ENCODE results near the gene TMPRSS3. TPM values are rescaled to one million over a fixed set of nuclear protein-coding genes. Genes with fewer than 3 reads are reported as not detected.
A peak's percentile ranks its signal among the peaks of the same experiment; 100 is the strongest.
"Not testable (repeated sequence)": the region's sequence is repeated elsewhere in the genome, so short reads cannot be mapped to it uniquely, and the experiment has no call there.

The TMPRSS3 gene
- total RNA-seq, 1 donor from 2014 or later: not detected

DNA sequence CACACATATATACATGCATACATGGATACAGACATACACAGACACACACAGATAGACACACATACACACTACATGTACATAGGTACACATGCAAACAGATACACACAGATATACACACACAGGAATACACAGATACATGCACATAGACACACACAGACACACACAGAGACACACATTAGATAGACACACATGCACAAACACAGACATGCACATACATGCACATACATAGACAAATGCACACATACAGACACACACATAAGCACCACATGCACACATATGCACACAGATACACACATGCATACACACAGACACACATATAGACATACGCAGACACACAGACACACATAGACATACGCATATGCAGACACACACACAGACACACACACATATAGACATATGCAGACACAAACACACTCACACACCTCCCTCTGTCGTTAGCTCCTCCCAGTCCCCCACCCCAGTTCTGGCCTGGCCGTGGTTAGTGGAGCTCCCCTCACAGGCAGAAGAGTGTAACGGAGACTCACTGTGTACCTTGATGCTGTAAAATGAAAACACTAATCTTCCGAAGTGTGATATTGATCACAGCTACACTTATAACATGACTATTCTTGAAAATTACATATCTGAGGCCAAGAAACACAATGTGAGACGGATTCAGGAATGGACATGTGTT, 15.5 kb upstream of the TMPRSS3 start:
- DNase-seq (ENCODE audit: extremely low read depth, low read depth, low spot score): no peak

DNA sequence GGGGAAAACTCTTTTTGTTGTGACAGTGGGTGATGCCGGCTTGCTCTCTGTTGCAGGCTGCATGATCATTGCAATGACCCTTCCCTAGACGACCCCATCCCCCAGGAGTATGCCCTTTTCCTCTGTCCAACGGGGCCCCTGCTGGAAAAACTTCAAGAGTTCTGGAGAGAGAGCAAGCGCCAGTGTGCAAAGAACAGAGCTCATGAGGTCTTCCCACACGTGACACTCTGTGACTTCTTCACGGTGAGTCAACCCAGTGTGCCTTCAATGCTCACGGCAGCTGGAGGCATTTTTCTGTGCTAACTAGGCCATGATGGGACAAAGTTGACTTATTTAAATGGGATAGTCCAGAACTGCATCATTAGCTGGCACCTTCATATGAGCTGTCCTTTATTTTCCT, 13.5 kb upstream of the TMPRSS3 start:
- no peak for DNase-seq (ENCODE audit: extremely low read depth, low read depth, low spot score)

DNA sequence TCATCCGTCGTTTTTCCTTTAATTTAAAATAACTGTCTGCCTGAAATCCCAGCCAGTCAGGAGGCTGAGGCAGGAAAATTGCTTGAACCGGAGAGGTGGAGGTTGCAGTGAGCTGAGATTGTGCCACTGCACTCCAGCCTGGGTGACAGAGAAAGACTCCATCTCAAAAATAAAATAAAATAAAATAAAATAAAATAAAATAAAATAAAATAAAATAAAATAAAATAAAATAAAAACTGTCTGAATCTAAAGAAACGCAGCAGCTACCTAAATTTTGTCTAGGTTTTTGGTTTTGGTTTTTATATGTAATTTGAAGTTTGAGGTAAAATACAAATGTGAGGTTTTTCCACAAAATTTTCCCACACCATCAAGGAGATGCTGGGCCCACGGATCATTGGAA, 12.9 kb upstream of the TMPRSS3 start:
- DNase-seq (ENCODE audit: extremely low read depth, low read depth, low spot score): not testable (repeated sequence)

DNA sequence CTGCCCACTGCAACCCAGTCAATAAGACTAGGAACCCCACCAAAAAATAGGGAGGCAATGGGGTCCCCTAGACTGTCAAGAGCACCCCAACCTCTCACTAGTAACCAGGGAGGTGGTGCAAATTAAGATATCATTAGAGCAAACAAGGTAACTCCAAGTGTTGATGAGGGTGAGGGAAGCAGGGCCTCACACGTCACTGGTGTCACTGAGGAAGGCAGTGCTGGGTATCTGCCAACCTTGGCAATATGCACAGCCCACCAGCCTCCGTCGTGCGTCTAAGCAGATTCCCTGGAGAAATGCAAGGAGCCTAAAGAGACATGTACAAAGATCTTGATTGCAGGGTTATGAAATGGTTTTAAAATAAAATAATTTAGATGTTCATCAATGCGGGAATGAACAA, 11.6 kb upstream of the TMPRSS3 start:
- DNase-seq (ENCODE audit: extremely low read depth, low read depth, low spot score): no peak

DNA sequence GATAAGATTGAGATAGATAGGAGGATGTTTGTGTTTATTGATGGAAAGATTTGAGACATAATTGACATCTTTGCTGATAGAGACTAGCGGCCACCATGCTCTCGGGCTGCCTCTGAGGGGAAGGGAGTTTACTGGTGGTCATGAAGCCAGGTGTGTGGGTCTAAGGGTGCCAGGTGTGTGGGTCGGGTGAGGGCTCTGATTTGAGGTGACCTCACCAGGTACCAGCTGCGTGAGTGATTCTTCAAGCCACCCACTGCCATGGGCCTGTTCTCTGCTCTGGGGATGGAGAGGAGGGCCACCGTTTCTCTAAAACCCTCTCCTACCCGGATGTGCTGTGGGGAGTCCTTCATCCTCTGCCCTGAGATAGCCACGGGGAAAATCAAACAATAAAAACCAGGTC, 11.0 kb upstream of the TMPRSS3 start:
- DNase-seq (ENCODE audit: extremely low read depth, low read depth, low spot score): no peak

DNA sequence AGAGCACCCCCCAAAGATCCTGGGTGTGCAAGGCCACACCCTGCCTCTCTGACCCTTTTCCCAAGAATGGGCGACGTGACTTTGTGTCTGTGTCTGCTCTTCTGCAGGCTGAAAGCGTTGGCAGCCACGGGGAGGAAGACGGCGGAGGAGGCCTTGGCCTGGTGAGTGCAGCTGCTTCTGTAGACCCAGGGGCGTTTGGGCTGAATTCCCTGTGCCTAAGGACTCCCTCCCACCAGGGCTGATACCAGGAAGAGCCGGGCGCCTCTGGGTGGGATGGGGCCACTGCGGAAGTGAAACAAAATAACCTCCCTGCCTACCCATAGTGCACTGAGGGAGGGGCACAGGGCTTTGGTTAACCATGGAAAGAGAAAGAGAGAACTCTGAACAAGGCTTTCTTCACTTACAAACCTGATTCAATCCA, 10.4 kb upstream of the TMPRSS3 start:
- no peak for DNase-seq (ENCODE audit: extremely low read depth, low read depth, low spot score)

DNA sequence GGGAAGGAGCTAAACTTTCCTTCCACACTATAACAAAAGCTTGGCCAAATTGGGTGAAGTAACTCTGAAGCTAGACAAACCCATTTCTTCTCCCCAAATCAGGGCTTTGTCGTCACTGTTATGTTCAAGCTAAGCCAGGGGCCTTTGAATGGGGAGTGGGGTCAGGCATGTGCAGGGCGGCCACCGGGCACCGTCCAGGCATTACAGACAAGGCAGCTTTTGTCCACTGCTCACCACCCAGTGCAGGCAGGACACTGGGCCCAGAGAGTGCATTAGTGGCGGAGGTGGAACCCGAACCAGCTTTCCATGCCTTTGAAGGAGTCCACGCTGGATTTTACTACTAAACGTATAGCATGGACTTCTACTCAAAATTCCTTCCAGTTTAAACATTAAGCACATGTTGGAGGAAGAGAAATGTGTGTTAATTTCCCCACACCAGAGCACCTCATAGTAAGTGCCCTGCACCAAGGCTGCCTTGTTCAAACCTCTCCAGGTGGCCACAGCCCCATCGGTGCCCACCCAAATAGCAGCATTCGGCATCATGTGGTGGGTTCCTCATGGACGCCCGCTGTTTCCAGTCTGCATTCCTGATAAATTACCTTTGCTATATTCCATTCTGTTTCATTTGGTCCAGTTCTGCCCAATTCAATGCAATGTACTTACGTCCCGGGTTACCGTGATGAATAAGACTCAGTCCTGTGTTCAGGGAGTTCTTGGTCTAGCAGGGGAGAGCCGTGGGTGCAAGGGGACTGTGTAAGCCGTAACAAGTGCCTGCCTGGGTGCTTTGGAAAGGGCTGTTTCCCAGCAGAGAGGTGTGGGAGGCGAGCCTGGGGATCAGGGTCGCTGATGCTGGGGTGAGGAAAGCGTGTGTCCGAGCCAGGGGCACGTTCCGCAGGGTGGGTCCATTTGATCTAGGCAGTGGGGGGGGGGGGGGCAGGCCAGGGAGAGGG, 9.5 kb upstream of the TMPRSS3 start:
- no peak for DNase-seq (ENCODE audit: extremely low read depth, low read depth, low spot score)

DNA sequence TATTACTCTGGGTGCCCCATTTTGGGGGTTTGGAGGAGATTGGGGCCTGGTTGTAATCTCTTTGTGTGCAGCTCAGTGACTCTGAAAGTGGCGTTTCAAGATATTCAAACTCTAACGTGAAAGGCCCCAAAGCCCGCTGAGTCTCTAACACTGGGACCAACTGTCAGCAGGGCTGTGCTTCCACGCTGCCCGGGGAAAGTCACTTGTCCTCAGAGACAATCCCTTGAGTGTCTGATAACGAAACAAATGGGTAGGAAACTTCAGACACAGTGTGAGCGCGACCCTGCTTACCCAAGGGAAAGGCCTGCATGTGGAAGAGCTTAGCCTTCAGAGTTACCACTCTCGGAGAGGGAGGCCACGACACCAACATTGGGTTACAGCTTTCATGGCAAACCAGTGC, 8.7 kb upstream of the TMPRSS3 start:
- no peak for DNase-seq (ENCODE audit: extremely low read depth, low read depth, low spot score)

DNA sequence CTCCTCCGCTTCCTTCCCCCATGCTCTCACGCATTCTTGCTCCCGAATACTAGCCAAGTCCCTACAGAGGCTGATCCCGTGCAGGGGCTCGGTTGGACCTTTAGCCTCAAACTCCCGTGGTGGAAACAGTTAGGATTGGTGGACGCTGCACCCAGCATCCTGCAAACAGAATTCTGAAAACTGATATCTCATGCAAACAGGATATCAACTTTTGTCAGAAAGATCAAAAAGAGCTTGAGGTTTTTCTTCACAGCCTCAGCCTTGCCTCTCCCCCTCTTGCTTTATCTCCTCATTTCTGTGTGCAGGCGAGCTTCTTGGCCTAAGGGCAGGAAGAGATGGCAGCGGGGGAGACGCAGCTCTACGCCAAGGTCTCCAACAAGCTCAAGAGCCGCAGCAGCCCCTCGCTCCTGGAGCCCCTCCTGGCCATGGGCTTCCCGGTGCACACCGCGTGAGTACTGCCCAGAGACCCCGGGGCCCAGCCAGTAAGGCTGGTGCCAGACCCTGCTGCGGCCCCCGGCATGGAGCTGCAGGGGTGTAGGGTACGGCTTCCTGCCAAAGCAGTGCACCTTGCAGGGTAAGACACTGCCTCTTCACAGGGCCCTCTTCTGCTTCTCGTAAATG, 7.9 kb upstream of the TMPRSS3 start, which contains the start of gene UBASH3A:
Gene UBASH3A (plus strand): TSS at position 292 of the 621 bp plus-strand sequence. CDS start 44 bp downstream, at position 336.
- no peak for DNase-seq (ENCODE audit: extremely low read depth, low read depth, low spot score)

DNA sequence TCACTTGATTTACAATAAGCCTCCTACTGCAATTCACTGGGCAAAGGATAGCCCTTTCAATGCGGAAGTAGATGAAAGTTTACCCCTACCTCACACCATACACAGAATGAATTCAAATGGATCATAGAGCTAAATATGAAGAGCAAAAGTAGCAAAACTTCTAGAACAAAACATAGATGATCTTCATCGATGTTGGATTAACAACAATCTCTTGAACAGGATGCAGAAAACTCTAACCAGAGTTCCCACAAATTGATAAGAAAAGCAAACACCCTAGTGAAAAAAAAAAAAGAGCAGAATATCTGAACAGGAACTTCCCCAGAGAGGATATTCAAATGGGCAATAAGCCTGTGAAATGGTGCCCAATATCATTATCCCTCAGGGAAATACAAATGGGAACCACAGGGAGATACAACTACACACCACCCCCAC, 6.0 kb upstream of the TMPRSS3 start:
- DNase-seq (ENCODE audit: extremely low read depth, low read depth, low spot score): no peak

DNA sequence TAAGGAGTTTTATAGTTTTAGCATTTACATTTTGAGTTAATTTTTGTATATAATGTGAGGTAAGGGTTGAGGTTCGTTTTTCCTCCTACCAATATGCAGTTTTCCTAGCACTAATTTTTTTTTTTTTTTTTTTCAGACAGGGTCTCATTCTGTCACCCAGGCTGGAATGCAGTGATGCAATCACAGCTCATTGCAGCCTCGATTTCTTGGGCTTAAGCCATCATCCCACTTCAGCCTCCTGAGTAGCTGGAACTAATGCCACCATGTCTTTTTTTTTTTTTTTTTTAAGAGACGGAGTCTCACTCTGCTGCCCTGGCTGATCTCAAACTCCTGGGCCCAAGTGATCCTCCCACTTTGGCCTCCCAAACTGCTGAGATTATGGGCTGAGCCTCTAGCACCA, 5.3 kb upstream of the TMPRSS3 start:
- no peak for DNase-seq (ENCODE audit: extremely low read depth, low read depth, low spot score)

DNA sequence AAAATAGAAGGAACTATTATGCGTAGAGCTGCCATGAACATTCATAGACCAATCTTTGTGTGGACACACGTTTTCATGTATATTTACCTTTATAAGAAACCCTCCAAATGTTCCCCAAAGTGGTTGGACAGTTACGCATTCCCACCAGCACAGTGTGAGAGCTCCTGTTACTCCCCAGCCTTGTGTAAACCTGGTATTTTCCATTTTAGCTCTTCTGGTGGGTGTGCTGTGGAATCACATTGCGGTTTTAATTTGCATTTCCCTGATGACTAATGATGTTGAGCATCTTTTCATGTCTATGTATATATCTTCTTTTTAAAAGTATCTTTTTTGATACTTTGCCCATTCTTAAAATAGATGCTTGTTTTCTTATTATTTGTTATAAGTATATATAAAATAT, 4.7 kb upstream of the TMPRSS3 start:
- no peak for DNase-seq (ENCODE audit: extremely low read depth, low read depth, low spot score)

DNA sequence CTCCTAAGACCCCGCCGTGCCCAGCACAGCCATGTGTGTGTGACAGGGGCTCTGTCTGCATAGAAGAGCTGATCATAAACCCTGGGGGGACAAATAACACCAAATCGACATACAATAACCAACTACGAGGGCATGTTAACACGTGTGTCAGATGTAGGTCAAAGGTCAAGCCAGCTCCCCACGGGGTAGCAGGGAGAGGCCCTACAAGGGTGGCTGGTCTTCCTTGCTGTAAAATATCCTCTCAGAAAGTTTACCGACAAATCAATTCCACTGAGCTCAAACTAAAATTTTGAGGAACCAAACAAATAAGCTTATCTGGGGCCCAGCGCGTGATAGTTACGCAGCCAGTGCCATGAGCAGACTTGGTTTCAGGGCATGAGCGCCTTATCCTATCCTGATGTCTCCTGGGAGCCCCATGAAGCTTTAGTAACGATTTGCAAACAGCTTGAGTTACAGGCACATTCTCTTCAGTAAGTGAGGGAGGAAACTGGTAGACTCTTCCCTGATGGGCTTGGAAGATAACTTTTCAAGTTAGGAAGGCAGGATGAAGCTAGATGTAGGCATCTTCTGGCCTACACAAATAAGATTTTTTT, 2.7 kb upstream of the TMPRSS3 start:
- no peak for DNase-seq (ENCODE audit: extremely low read depth, low read depth, low spot score)

DNA sequence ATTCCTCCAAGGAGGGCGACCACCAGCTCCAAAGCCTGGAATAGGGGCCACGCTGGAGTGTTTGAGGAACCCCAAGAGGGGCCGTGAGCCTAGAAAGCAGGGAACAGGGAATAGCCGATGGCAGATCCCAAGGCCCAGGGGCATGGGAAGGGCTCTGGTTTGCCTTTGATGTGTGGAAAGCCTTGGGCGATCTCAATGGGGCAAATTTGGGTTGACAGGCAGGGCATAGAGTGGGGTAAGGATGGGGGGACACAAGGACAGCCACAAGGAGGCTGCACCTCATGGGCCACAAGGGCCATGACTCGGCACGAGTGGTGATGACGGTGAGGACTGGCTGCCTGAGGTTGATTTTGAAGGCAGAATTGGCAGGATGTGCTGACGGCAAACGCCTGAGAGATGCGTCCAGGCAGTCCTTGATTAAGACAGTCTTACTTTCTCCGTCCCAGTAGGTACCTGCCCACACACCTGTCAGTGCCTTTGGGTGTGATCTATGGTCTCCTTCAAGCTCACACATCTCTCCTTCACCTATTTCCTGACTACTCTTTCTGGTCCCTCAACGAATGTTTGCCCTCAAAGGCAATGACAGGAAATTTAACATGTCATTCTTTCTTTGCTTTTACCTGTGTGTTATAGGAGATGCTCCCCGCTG, 2.0 kb upstream of the TMPRSS3 start:
- no peak for DNase-seq (ENCODE audit: extremely low read depth, low read depth, low spot score)

DNA sequence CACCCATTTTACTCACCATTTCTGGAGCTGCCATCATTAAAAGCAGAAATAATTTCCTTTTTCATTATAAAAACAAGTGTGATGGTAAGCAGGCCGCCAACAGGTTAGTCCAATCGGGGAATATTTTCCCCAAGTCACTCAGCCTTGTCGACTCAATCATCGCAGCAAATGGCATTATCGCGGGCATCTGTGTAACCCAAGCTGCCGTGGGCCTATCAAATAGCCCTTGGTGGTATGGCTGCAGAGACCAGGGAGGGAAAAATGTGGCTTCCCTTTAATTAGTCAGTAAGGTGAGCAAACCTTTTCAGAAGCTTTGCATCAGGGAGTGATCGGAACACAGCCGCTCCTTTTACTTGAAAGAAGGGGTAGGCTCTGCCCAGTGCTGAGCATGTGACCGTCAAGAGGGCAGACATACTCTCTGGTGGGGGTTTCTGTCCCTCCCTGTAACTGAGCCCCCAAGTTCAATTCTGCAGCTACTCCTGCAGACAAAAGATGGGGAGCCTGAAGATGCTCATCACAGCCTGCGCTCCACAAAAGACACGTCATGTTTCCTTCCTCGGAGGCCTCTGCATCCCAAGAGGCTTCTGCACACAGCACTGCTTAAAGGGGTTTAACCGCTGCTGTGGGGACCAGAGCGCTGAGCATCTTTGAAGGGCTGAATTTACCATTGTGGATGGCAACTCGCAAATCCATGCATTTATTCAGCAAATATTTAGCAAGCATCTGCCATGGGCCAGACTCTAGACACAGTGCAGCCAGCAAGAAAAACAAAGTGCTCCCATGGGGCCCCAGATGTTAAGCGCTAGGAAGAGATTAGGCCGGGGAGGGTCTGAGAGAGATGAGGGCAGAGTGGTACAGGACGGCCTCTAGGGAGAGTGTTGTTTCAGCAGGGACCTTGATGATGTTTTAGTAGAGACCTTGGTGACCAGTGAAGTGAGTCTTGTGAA, 1.2 kb upstream of the TMPRSS3 start:
- no peak for DNase-seq (ENCODE audit: extremely low read depth, low read depth, low spot score)

DNA sequence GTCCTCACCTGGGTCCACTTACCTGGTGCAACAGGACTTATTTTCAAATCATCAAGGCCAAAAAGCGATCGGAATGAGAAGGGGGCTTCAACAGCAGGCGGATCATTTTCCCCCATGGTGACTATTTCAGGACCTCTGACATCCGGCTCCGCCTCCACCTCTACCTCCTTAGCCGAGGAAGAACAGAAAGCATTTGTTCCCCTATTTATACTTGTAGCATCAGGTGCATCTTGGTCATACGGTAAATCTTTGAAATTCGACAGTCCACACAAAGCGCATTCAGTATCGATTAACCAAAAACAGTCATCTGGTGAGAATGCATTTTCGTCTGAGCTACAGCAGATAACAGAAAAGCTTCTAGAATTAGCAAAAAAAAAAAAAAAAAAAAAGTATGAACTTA, 550 bp downstream of the TMPRSS3 start:
- DNase-seq (ENCODE audit: extremely low read depth, low read depth, low spot score): no peak

DNA sequence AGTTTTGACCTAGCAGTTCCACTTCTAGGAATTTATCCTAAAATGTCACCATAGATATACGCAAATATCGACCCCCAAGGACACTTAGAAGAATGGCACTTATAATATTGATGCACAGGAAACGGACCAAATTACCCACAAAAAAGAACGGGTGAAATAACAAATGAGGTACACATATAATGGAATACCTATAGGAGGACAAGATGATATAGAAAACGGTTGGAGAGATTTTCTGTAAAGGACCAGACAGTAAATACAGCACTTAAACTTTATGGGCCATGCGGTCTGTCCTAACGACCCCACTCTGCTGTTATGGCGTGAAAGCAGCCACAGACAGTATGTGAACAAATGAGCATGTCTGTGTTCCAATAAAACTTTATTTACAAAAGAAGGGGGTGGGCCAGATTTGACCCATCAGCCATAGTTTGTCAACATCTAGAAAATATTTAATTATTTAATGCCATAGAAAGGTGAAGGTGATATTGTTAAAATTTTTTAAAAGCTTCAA, 2.4 kb downstream of the TMPRSS3 start:
- no peak for DNase-seq (ENCODE audit: extremely low read depth, low read depth, low spot score)

DNA sequence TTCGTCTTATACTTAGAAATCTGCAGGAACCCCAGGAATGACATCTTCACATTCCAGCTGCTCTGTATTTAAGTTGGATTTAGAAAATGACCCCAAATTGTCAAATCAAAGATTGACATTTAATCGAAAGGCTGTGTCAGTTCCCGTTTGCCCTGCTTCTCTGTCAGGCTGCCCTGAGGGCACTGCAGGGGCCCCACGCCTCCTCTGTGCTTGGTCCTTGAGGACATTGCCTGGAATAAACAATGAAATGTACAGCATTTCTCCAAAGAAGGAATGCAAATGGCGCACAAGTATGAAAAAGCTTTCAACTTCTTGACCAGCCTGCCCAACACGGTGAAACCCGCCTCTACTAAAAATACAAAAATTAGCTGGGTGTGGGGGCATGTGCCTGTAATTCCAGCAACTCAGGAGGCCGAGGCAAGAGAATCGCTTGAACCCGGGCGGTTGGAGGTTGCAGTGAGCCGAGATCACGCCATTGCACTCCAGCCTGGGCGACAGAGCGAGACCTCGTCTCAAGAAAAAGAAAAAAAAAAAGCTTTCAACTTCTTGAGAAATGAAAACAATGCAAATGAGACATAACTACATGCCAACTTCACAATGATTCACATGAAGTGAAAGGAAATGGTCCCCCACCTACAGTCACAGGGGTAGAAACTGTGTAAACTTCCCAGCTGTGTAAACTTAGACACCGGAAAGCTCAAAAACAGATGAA, 3.0 kb downstream of the TMPRSS3 start:
- DNase-seq (ENCODE audit: extremely low read depth, low read depth, low spot score): peak; percentile 51

DNA sequence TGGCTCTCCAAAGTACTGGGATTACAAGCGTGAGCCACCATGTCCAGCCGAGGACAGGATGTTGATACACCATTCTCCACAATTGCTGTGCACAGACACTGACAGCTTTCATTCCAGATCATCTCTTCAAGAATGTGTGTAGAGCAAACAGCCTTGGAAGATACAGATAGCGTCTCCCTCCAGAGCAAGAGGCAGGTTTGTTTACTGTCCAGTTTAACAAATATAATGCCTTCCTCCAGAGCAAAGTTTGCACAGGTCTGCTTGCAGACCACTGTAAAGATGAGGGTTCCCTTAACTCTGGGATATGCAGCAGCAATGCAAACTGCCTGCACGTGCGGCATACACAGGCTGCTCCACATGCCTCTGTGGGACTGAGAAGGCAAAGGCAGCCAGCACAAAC, 4.6 kb downstream of the TMPRSS3 start:
- no peak for DNase-seq (ENCODE audit: extremely low read depth, low read depth, low spot score)
